GM12878 (cell line): ENCODE measurements around the gene PPHLN1. TPM values are rescaled to one million over a fixed set of nuclear protein-coding genes. Genes with fewer than 3 reads are reported as not detected.

Experiments
- ATAC-seq: fragments of 200-7000 bp; cut with Tn5 transposase; 3 replicates; pipeline ENCODE4 v1.9.1; 2020; ENCODE audit warnings: mild to moderate bottlenecking, moderate library complexity
- BruUV-seq: library from RNA; stranded (reverse); fragments of 400-500 nt; replicated peaks from 2 replicates; lab custom pipeline; 2021; lab: Mats Ljungman, UMichigan
- CTCF ChIA-PET: fragments of 300-600 bp; sonication (Branson Sonifier 250); formaldehyde crosslinking; extraction: SDS; loops from one replicate; lab custom pipeline; 2021; ENCODE audit warnings: inconsistent platforms; lab: Yijun Ruan, JAX
- POLR2A ChIA-PET: fragments of 350-600 bp; formaldehyde crosslinking; extraction: SDS; loops from one replicate; lab custom pipeline; 2021; ENCODE audit warnings: inconsistent platforms; lab: Charles Lee
- RAD21 ChIA-PET: fragments of 300-600 bp; sonication (Branson Sonifier 250); formaldehyde crosslinking; loops from one replicate; lab custom pipeline; 2023; ENCODE audit warnings: antibody characterized with exemption; ENCODE audit not compliant: unreplicated experiment; lab: Charles Lee
- SMC1A ChIA-PET: fragments of 300-600 bp; sonication (Branson Sonifier 250); formaldehyde crosslinking; loops from one replicate; lab custom pipeline; 2023; ENCODE audit not compliant: unreplicated experiment, uncharacterized antibody; lab: Charles Lee
- DNase-seq: peaks from one replicate; pipeline ENCODE4 v3.0.0-alpha.2; 2011; ENCODE audit warnings: low read depth, low spot score
- FAIRE-seq: peaks from 3 replicates; lab custom pipeline; 2011; peaks lifted over from hg19 to GRCh38; lab: Jason Lieb, UNC
- H2AFZ ChIP-seq: 2 replicates; pipeline ENCODE4 v1.6.0; 2011; ENCODE audit warnings: low read depth, low read length, control low read depth; ENCODE audit not compliant: control insufficient read depth
- H3K27ac ChIP-seq: 2 replicates; pipeline ENCODE4 v1.5.1; 2011; ENCODE audit warnings: control low read depth; ENCODE audit not compliant: control insufficient read depth, insufficient read depth
- H3K27me3 ChIP-seq, 2 experiments: replicated peaks in 1 of 2; 2 replicates each; pipeline versions ENCODE4 v1.6.0 to v1.6.1; 2011; ENCODE audit warnings: low read length in 1 of 2; ENCODE audit not compliant: control insufficient read depth in 2 of 2, insufficient read depth in 2 of 2
- H3K36me3 ChIP-seq, 2 experiments: 2 replicates each; pipeline ENCODE4 v1.5.1; 2011; ENCODE audit warnings: low read length in 1 of 2; ENCODE audit not compliant: control insufficient read depth in 2 of 2, insufficient read depth in 2 of 2
- H3K4me1 ChIP-seq: 2 replicates; pipeline ENCODE4 v1.6.1; 2011; ENCODE audit warnings: mild to moderate bottlenecking, low read length, moderate library complexity, mixed read lengths; ENCODE audit not compliant: control insufficient read depth, insufficient read depth
- H3K4me2 ChIP-seq: 2 replicates; pipeline ENCODE4 v1.6.0; 2011; ENCODE audit warnings: control low read depth; ENCODE audit not compliant: control insufficient read depth, insufficient read depth
- H3K4me3 ChIP-seq: fragments of 200-600 bp; sonication (generic); 2 replicates; pipeline ENCODE4 v1.5.1; 2016
- H3K79me2 ChIP-seq: 2 replicates; pipeline ENCODE4 v1.6.0; 2011; ENCODE audit warnings: low read length; ENCODE audit not compliant: control insufficient read depth, insufficient read depth
- H3K9ac ChIP-seq: 2 replicates; pipeline ENCODE4 v1.8.0; 2011; ENCODE audit warnings: low read length, control low read depth, mixed read lengths; ENCODE audit not compliant: control insufficient read depth, insufficient read depth
- H3K9me3 ChIP-seq: replicated peaks from 3 replicates; pipeline ENCODE4 v1.5.1; 2011; ENCODE audit warnings: mild to moderate bottlenecking, low read length; ENCODE audit not compliant: control insufficient read depth, insufficient read depth
- H4K20me1 ChIP-seq: 2 replicates; pipeline ENCODE4 v1.6.0; 2011; ENCODE audit not compliant: control insufficient read depth, insufficient read depth
- ASH2L ChIP-seq: fragments of 300-600, 200-600 bp; sonication (generic); IDR thresholded peaks from 2 replicates; pipeline ENCODE4 v1.6.1; 2017; ENCODE audit warnings: low read depth, mild to moderate bottlenecking, borderline replicate concordance
- ATF7 ChIP-seq: fragments of 450-650 bp; IDR thresholded peaks from 2 replicates; pipeline ENCODE4 v1.6.1; 2016; ENCODE audit warnings: low read depth, mild to moderate bottlenecking
- BRCA1 ChIP-seq: IDR thresholded peaks from 2 replicates; pipeline ENCODE4 v1.6.1; 2011; ENCODE audit warnings: low read depth, low read length, improper control_type of control experiment
- CEBPB ChIP-seq, 2 experiments: fragments of 150-350 bp in 1 of 2; IDR thresholded peaks; 2 replicates each; pipeline ENCODE4 v1.6.1; 2012 to 2014; ENCODE audit warnings: low read depth in 2 of 2, low read length in 2 of 2, borderline replicate concordance in 1 of 2, inconsistent platforms in 1 of 2
- CREM ChIP-seq: IDR thresholded peaks from 2 replicates; pipeline ENCODE4 v1.6.1; 2014; ENCODE audit warnings: antibody characterized with exemption, low read depth
- ETV6 ChIP-seq, 2 experiments: fragments of 450-650 bp in 1 of 2; IDR thresholded peaks in 1 of 2; conservative IDR thresholded peaks in 1 of 2; 2 replicates each; pipeline ENCODE4 v1.6.1; 2014; ENCODE audit warnings: antibody characterized with exemption in 1 of 2, borderline replicate concordance in 1 of 2, low read depth in 1 of 2, mild to moderate bottlenecking in 1 of 2, moderate library complexity in 1 of 2
- FOXM1 ChIP-seq: IDR thresholded peaks from 2 replicates; pipeline ENCODE4 v1.6.1; 2012; ENCODE audit warnings: low read depth, mild to moderate bottlenecking, inconsistent platforms, low read length, moderate library complexity
- JUNB ChIP-seq: IDR thresholded peaks from 2 replicates; pipeline ENCODE4 v1.6.1; 2016; ENCODE audit warnings: antibody characterized with exemption, mild to moderate bottlenecking
- JUND ChIP-seq: IDR thresholded peaks from 2 replicates; pipeline ENCODE4 v1.6.1; 2012; ENCODE audit warnings: low read depth, mild to moderate bottlenecking, low read length, improper control_type of control experiment, moderate library complexity
- MEF2A ChIP-seq: IDR thresholded peaks from 2 replicates; pipeline ENCODE4 v1.6.1; 2011; ENCODE audit warnings: low read depth, mild to moderate bottlenecking, low read length, moderate library complexity; ENCODE audit not compliant: insufficient read depth
- NR2F1 ChIP-seq: fragments of 450-650 bp; conservative IDR thresholded peaks from 2 replicates; pipeline ENCODE4 v1.6.1; 2017; ENCODE audit warnings: mild to moderate bottlenecking
- TBL1XR1 ChIP-seq: IDR thresholded peaks from 2 replicates; pipeline ENCODE4 v1.6.1; 2012; ENCODE audit warnings: low read depth, low read length, improper control_type of control experiment
- ZNF622 ChIP-seq: fragments of 450-650 bp; IDR thresholded peaks from 2 replicates; pipeline ENCODE4 v1.6.1; 2017; ENCODE audit warnings: mild to moderate bottlenecking, inconsistent platforms
- WGBS: methylation state at CpG from one replicate; pipeline ENCODE4 v1.1.6; 2016; ENCODE audit warnings: low lambda C conversion rate; ENCODE audit not compliant: insufficient replicate concordance, insufficient coverage; ENCODE audit errors: missing lambda C conversion rate; 5-methylcytosine and 5-hydroxymethylcytosine counted together
- in situ Hi-C: fragments of 300-500 bp; cut with MboI; formaldehyde crosslinking; loops from 9 replicates; pipeline ENCODE4 v1.14.3; 2018; ENCODE audit warnings: mixed read lengths
- intact Hi-C: fragments of 100-400 bp; cut with micrococcal nuclease; formaldehyde crosslinking; loops from one replicate; pipeline ENCODE4 v1.14.2; 2022; ENCODE audit not compliant: unreplicated experiment
- polyA plus RNA-seq, 11 experiments: library from polyadenylated mRNA; depleted of rRNA in 4 of 11; unstranded in 6 of 11; stranded (reverse) in 5 of 11; fragments of >200 nt; fragmentation: Nextera tagmentation in 4 of 11; fragmentation: Illumina TruSeq in 1 of 11; extraction: Ambion mirVana in 4 of 11; extraction: Trizol in 1 of 11; gene quantifications; 1 replicate in 1 of 11; 2 replicates in 10 of 11; pipeline versions ENCODE4 v1.2.1 to v1.2.3, GENCODE V29; 2011 to 2016; ENCODE audit warnings: inconsistent platforms in 2 of 11, missing spikeins in 2 of 11, low read depth in 1 of 11
- total RNA-seq, 4 experiments: library from RNA; depleted of rRNA in 3 of 4; stranded (reverse); fragments of >200 nt in 3 of 4; fragmentation: Illumina TruSeq in 1 of 4; extraction: Trizol in 1 of 4; gene quantifications; 2 replicates each; pipeline versions ENCODE4 v1.2.1 to v1.2.3, GENCODE V29; 2013 to 2021

The PPHLN1 gene
- total and polyA plus RNA-seq, 10 of the 15 experiments (the other 5 are each of a cell fraction or from before 2014, with no cell fraction given), result 73.6 to 117 (median 92.1) TPM

GRCh38 chr12:42420395-42420794 is 94.4 kb downstream of the PPHLN1 start:
- no peaks in the 10 kb centered on the region for H3K79me2 ChIP-seq
- no peaks in the 10 kb centered on the region for H4K20me1 ChIP-seq
- ChIA-PET RAD21 (interaction anchor here (1.2 kb wide), 1 partner anchor 49 kb away, joined by 5 read pairs; no protein-coding TSS in a partner anchor), CTCF (interaction anchor here (0.8 to 2.0 kb wide), 3 partner anchors 12 to 81 kb away, joined by 3 to 10 read pairs (median 4); no protein-coding TSS in a partner anchor), POLR2A (interaction anchor here (0.6 kb wide), 1 partner anchor 10 kb away, joined by 4 read pairs; no protein-coding TSS in a partner anchor), SMC1A (interaction anchor here (0.6 to 1.1 kb wide), 4 partner anchors 14 to 270 kb away, joined by 3 to 7 read pairs (median 3); no protein-coding TSS in a partner anchor)
- H2AFZ ChIP-seq, result no peak overlapping the region
- no peak for DNase-seq
- H3K9me3 ChIP-seq, result no peaks in the 10 kb centered on the region
- H3K27me3 ChIP-seq, result no peaks in the 10 kb centered on the region
- peaks cover 0 to 4% of the 10 kb centered on the region in 2 experiments; a peak in 1 of 4 replicates for H3K36me3 ChIP-seq
- TF ChIP-seq BRCA1, result no peak
- TF ChIP-seq ZNF622, result no peak
- in situ Hi-C loops, result no loop called here
- no peak overlapping the region for H3K27ac ChIP-seq
- no TSS peak for BruUV-seq
- intact Hi-C loops, result no loop called here
- H3K4me2 ChIP-seq, result no peak overlapping the region
- H3K9ac ChIP-seq, result no peak overlapping the region
- FAIRE-seq, result no peak
- WGBS, result 94% methylated on average over 2 of the region's 3 CpGs
- no peak overlapping the region for H3K4me3 ChIP-seq
- no peak for ATAC-seq
- peaks cover 8% of the 10 kb centered on the region; the same call in 1 of the 2 replicates for H3K4me1 ChIP-seq

GRCh38 chr12:42421844-42422779 is 96.1 kb downstream of the PPHLN1 start:
- peak; percentile 95 for ATAC-seq
- no peak overlapping the region; the same call in 1 of the 2 replicates for H3K4me2 ChIP-seq
- peak; percentile 7 for DNase-seq
- no peak for FAIRE-seq
- H3K9me3 ChIP-seq, result no peaks in the 10 kb centered on the region
- in situ Hi-C loops, result no loop called here
- ChIA-PET CTCF (interaction anchor here (0.5 to 2.0 kb wide), 3 partner anchors 10 to 244 kb away, joined by 3 to 10 read pairs (median 4); no protein-coding TSS in a partner anchor), RAD21 (no interaction called here), SMC1A (interaction anchor here (0.6 to 0.7 kb wide), 3 partner anchors 17 to 279 kb away, joined by 3 to 4 read pairs (median 3); no protein-coding TSS in a partner anchor), POLR2A (interaction anchor here (0.6 kb wide), 2 partner anchors 84 to 1915 kb away, joined by 3 read pairs; no protein-coding TSS in a partner anchor)
- H3K9ac ChIP-seq, result no peak overlapping the region
- intact Hi-C loops, result no loop called here
- WGBS, result 81% methylated on average over 3 of the region's 3 CpGs
- BruUV-seq, result no TSS peak
- H3K27ac ChIP-seq, result peak overlapping the region; percentile 62; the same call in 1 of the 2 replicates
- H3K36me3 ChIP-seq, result peaks cover 0 to 8% of the 10 kb centered on the region in 2 experiments; a peak in 1 of 4 replicates
- H3K79me2 ChIP-seq, result no peaks in the 10 kb centered on the region
- H4K20me1 ChIP-seq, result no peaks in the 10 kb centered on the region
- no peak overlapping the region for H3K4me3 ChIP-seq
- H2AFZ ChIP-seq, result no peak overlapping the region
- peaks cover 13% of the 10 kb centered on the region for H3K4me1 ChIP-seq
- H3K27me3 ChIP-seq, result no peaks in the 10 kb centered on the region
- peak; percentile 33; the same call in 1 of the 2 replicates for TF ChIP-seq ATF7
- TF ChIP-seq CEBPB (IDR thresholded peaks at IDR 0.05; ENCODE audit: borderline replicate concordance in 1 of 2, low read depth in 2 of 2, low read length in 2 of 2), result 0 out of 4 replicates have a peak, but pooled peaks of 1 of the 2 experiments have one; percentile 37
- TF ChIP-seq JUND, result 0 out of 2 replicates have a peak, but pooled peaks have one; percentile 61
- TF ChIP-seq CREM, result peak; percentile 71
- TF ChIP-seq FOXM1, result 0 out of 2 replicates have a peak, but pooled peaks have one; percentile 51
- TF ChIP-seq TBL1XR1, result no peak
- TF ChIP-seq JUNB, result peak; percentile 97
- peak in 1 of 2 experiments; percentile 17; a peak in 1 of 4 replicates for TF ChIP-seq ETV6 (conservative IDR thresholded peaks at IDR 0.05 in 1 of 2, IDR thresholded peaks at IDR 0.05 in 1 of 2; ENCODE audit: borderline replicate concordance in 1 of 2, low read depth in 1 of 2)
- TF ChIP-seq MEF2A, result peak; percentile 71; the same call in 1 of the 2 replicates
- peak; percentile 95 for TF ChIP-seq NR2F1
- no peak for TF ChIP-seq ASH2L
